VCaP (cell line): ENCODE results near the gene ATP5F1C.

Experiments
- H3K27ac ChIP-seq: fragments of 450-650 bp; 2 replicates; pipeline ENCODE4 v1.5.1; 2017
- CTCF ChIP-seq: fragments of 450-650 bp; conservative IDR thresholded peaks from 2 replicates; pipeline ENCODE4 v1.5.1; 2017; ENCODE audit warnings: mild to moderate bottlenecking, moderate library complexity

ATP5F1C gene

GRCh38 chr10:7786430-7786829 is 1.5 kb upstream of the ATP5F1C start:
- TF ChIP-seq CTCF, result no peak
- no peak overlapping the region for H3K27ac ChIP-seq

GRCh38 chr10:7787150-7787856 is 674 bp upstream of the ATP5F1C start:
- peak overlapping the region; percentile 89 for H3K27ac ChIP-seq
- TF ChIP-seq CTCF, result no peak

- H3K27ac ChIP-seq, result peak overlapping the region; percentile 89
- TF ChIP-seq CTCF, result no peak
Observed at GRCh38 chr10:7788639-7789286, 786 bp downstream of the ATP5F1C start.

GRCh38 chr10:7789390-7789789 is 1.4 kb downstream of the ATP5F1C start:
- peak overlapping the region; percentile 89 for H3K27ac ChIP-seq
- TF ChIP-seq CTCF, result no peak

GRCh38 chr10:7792541-7792940 is 4.6 kb downstream of the ATP5F1C start:
- H3K27ac ChIP-seq, result no peak overlapping the region
- TF ChIP-seq CTCF, result no peak

DNA sequence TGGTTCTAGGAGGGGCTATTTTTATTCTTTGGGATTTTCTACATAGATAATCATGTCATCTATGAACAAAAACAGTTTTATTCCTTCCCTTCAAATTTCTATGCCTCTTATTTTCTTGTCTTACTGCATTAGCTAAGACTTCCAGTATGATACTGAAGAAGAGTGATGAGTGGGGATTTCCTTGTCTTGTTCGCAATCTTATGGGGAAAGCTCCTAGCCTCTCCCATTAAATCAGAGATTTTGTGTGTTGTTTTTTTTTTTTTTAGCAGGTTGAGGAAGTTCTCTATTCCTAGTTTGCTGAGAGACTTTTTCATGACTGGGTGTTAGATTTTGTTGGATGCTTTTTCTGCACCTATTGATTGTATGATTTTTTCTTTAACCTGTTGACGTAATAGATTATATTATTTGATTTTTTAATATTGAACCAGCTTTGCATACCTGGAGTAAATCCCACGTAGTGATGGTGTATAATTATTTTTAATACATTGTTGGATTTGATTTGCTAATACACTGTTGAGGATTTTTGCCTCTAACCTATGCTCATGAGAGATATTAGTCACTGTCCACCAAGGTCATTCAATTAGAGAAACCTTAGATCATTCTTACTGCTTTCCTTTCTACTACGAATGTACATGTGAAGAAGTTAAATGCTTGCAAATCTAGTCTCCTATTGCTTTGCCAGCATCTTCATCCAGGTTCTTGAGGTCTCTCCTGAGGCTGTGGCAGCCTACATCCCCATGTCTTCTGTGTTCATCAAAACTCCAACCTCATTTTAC is 6.5 kb downstream of the ATP5F1C start:
- TF ChIP-seq CTCF, result no peak
- no peak overlapping the region for H3K27ac ChIP-seq

- no peak for TF ChIP-seq CTCF
- H3K27ac ChIP-seq, result no peak overlapping the region
Observed at GRCh38 chr10:7795605-7796004, 7.6 kb downstream of the ATP5F1C start.
